Peyer's patch (tissue), 4 donors: ENCODE measurements around the gene TMEM266. TPM values are rescaled to one million over a fixed set of nuclear protein-coding genes. Genes with fewer than 3 reads are reported as not detected.
A peak's percentile ranks its signal among the peaks of the same experiment; 100 is the strongest.

Source experiments
- DNase-seq, 3 donors: peaks; one replicate each; pipeline ENCODE4 v3.0.0-alpha.2; 2017 to 2019
- H3K27ac ChIP-seq, 4 donors: fragments of 200-600 bp; sonication (generic); one replicate each; pipeline ENCODE4 v1.5.1; 2016 to 2019
- H3K27me3 ChIP-seq, 2 donors: fragments of 200-600 bp; sonication (generic); one replicate each; pipeline ENCODE4 v1.5.1; 2019
- H3K36me3 ChIP-seq, 3 donors: fragments of 200-600 bp; sonication (generic); one replicate each; pipeline ENCODE4 v1.5.1; 2016 to 2019
- H3K4me1 ChIP-seq, 4 donors: fragments of 200-600 bp; sonication (generic); one replicate each; pipeline ENCODE4 v1.5.1; 2016 to 2019
- H3K4me3 ChIP-seq, 4 donors: fragments of 200-600 bp; sonication (generic); 1 replicate in 3 of 4; 2 replicates in 1 of 4; pipeline ENCODE4 v1.5.1; 2016 to 2019; ENCODE audit warnings: mild to moderate bottlenecking in 1 of 4
- H3K9me3 ChIP-seq, 4 donors: fragments of 200-600 bp; sonication (generic); one replicate each; pipeline ENCODE4 v1.5.1; 2016 to 2019; ENCODE audit warnings: mild to moderate bottlenecking in 1 of 4
- CTCF ChIP-seq, 6 experiments: fragments of 450-650 bp in 4 of 6; fragments of 200-600 bp in 2 of 6; sonication (generic) in 1 of 6; IDR thresholded peaks; one replicate each; pipeline ENCODE4 v1.5.1; 2017 to 2019; ENCODE audit warnings: antibody characterized with exemption in 6 of 6, mild to moderate bottlenecking in 3 of 6, moderate library complexity in 1 of 6
- POLR2A ChIP-seq, 2 donors: fragments of 450-650 bp; IDR thresholded peaks; one replicate each; pipeline ENCODE4 v1.5.1; 2017; ENCODE audit warnings: antibody characterized with exemption in 2 of 2, mild to moderate bottlenecking in 2 of 2, moderate library complexity in 2 of 2
- total RNA-seq, 4 donors: library from RNA; depleted of rRNA; stranded (reverse); fragments of >200 nt; gene quantifications; one replicate each; pipeline ENCODE4 v1.1.0, GENCODE V29; 2016

Gene TMEM266
- total RNA-seq, 4 donors from 2014 or later: not detected

DNA sequence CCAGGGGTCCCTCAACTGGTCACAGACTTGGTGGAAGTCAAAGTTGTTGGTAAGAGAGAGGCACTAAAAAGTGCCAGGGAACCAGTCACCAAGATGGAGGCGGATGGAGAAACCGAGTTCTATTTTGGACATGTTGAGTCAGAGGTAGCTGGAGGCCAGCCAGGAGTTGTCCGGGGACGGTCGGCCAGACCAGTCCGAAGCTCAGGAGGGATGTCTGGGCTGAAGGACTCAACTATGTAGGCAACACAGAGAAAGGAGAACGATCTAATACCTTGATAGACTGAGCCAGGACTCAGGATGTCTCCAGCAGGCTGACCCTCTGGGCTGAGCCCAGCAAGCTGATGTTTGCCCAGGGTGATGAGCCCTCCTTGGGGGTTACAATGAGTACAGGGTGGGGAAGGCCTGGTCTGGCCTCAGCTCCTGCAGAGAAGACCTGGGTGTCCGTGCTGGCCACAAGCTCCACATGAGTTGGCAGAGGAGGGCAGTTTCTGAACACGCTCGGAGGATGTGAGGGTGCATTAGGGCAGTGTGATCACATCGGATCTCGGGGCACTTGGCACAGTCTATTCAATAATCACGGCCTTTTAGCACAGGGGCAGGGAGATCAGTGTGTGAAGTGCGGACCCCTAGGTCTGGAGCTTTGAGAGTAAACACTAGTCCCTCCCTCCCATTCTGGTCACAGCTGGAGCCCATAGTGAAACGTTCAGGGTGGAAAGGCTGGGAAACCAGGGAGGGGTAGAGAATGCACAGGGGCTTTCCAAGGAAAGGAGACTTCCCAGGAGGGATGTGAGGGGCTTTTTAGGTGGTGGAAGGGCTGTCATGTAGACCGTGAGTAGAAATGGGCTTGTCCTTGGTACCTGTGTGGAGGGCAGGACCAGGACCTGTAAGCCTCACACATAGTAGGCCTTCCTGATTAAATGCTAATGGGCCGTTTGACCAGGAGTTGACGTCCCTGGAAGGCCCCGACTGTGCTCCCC, 139.6 kb downstream of the TMEM266 start:
- no peak for TF ChIP-seq POLR2A (IDR thresholded peaks at IDR 0.05)
- no peak for TF ChIP-seq CTCF (IDR thresholded peaks at IDR 0.05)
- no peak overlapping the region for H3K4me3 ChIP-seq
- no peaks in the 10 kb centered on the region for H3K9me3 ChIP-seq
- H3K36me3 ChIP-seq: peaks cover 0 to 5% (median 0%) of the 10 kb centered on the region in 3 donors
- peaks cover 0 to 21% (median 0%) of the 10 kb centered on the region in 4 donors for H3K4me1 ChIP-seq
- H3K27ac ChIP-seq: no peak overlapping the region
- DNase-seq: peak in 1 of 3 donors; percentile 25
- H3K27me3 ChIP-seq: no peaks in the 10 kb centered on the region

DNA sequence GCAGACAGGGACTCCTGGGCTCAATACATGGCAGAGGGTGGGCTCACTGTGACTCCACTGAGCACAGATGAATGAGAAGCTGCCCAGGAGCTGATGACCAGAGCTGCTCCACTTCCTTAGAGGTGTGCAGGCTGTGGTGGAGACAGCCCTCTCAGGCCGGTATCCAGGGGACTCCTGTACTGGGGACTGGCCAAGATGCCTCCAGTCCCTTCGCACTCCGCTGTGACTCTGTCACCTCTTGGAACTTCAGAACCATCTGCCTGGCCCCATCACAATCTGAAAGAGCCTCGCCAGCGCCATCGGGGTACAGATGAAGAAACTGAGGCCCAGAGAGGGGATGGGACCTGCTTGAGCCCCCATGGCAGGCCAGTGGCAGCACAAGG, 140.3 kb downstream of the TMEM266 start:
- Histone ChIP-seq H3K27me3 (no peaks in the 10 kb centered on the region), H3K36me3 (peaks cover 0 to 5% (median 0%) of the 10 kb centered on the region in 3 donors), H3K4me3 (no peak overlapping the region), H3K9me3 (no peaks in the 10 kb centered on the region), H3K27ac (no peak overlapping the region), H3K4me1 (peaks cover 0 to 21% (median 0%) of the 10 kb centered on the region in 4 donors)
- TF ChIP-seq CTCF (IDR thresholded peaks at IDR 0.05) (no peak), POLR2A (IDR thresholded peaks at IDR 0.05) (no peak)
- DNase-seq: peak in 1 of 3 donors; percentile 38

DNA sequence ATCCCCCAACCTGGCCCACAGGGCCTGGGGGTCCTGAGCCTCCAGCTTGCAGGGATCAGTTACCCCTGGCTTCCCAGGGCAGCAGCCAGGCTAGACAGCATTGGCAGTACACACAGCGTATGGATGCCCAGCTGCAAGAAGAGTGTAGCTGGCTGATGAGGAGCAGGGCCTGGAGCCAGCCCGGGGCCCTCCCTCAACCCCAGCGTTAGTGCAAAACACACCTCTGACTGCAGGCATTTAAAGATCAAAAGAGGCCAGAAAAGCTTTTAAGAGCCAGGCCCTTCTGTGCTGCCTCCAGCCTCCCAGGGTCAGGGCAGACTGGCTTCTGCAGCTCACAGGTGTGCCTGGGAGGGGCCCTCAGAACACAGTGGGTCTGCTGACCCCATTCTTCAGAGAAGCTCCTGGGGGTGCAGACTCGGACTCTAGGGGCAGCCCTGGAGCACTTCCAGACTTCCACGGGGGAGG, 140.9 kb downstream of the TMEM266 start:
- Histone ChIP-seq H3K27me3 (no peaks in the 10 kb centered on the region), H3K27ac (no peak overlapping the region), H3K4me1 (peaks cover 0 to 21% (median 0%) of the 10 kb centered on the region in 4 donors), H3K4me3 (no peak overlapping the region), H3K9me3 (no peaks in the 10 kb centered on the region), H3K36me3 (peaks cover 0 to 5% (median 0%) of the 10 kb centered on the region in 3 donors)
- TF ChIP-seq POLR2A (IDR thresholded peaks at IDR 0.05) (no peak), CTCF (IDR thresholded peaks at IDR 0.05) (no peak)
- DNase-seq: peak in 1 of 3 donors; percentile 37

GRCh38 chr15:76201536-76202255, 141.9 kb downstream of the TMEM266 start:
- peak in 1 of 3 donors; percentile 35 for DNase-seq

More at GRCh38 chr15:76201536-76202255, 141.9 kb downstream of the TMEM266 start:
- Histone ChIP-seq H3K27ac (no peak overlapping the region), H3K36me3 (peaks cover 0 to 5% (median 0%) of the 10 kb centered on the region in 3 donors), H3K4me3 (no peak overlapping the region), H3K4me1 (peaks cover 0 to 12% (median 0%) of the 10 kb centered on the region in 4 donors), H3K9me3 (no peaks in the 10 kb centered on the region), H3K27me3 (no peaks in the 10 kb centered on the region)
- no peak for TF ChIP-seq POLR2A (IDR thresholded peaks at IDR 0.05)
- no peak for TF ChIP-seq CTCF (IDR thresholded peaks at IDR 0.05)
